HG02938 (cell line): Measurements from ENCODE around the gene IL17REL.

ENCODE experiments used
- ATAC-seq: cut with Tn5 transposase; IDR thresholded peaks from one replicate; pipeline ENCODE4 v1.9.1; 2021; ENCODE audit warnings: mild to moderate bottlenecking, moderate library complexity; ENCODE audit not compliant: unreplicated experiment

Gene IL17REL

GRCh38 chr22:50027639-50028537 lies 15.3 kb upstream of the IL17REL start:
- ATAC-seq = no peak

- no peak for ATAC-seq
These were observed 13.4 kb upstream of the IL17REL start for GRCh38 chr22:50025993-50026392.

- ATAC-seq = no peak
These were observed 9.7 kb upstream of the IL17REL start for GRCh38 chr22:50022171-50022819.

- ATAC-seq = no peak
These were observed 8.0 kb upstream of the IL17REL start for GRCh38 chr22:50020606-50021005.

- no peak for ATAC-seq
These were observed 6.8 kb upstream of the IL17REL start for GRCh38 chr22:50019316-50019715.

- ATAC-seq = no peak
These were observed 6.2 kb upstream of the IL17REL start for GRCh38 chr22:50018608-50019285.

GRCh38 chr22:50017701-50018224 lies 5.2 kb upstream of the IL17REL start:
- no peak for ATAC-seq

- ATAC-seq = no peak
These were observed 4.6 kb upstream of the IL17REL start for GRCh38 chr22:50016988-50017700.

GRCh38 chr22:50016308-50016987 lies 3.9 kb upstream of the IL17REL start:
- ATAC-seq = no peak

GRCh38 chr22:50015451-50016307 lies 3.1 kb upstream of the IL17REL start:
- no peak for ATAC-seq

GRCh38 chr22:50014655-50015401 lies 2.3 kb upstream of the IL17REL start:
- no peak for ATAC-seq

GRCh38 chr22:50014053-50014501 lies 1.5 kb upstream of the IL17REL start:
- ATAC-seq = no peak

- ATAC-seq = no peak
These were observed 936 bp downstream of the IL17REL start for GRCh38 chr22:50011447-50012210.

- no peak for ATAC-seq
These were observed 1.7 kb downstream of the IL17REL start for GRCh38 chr22:50010676-50011446.

- no peak for ATAC-seq
These were observed 2.5 kb downstream of the IL17REL start for GRCh38 chr22:50009765-50010675.

- ATAC-seq = no peak
These were observed 3.3 kb downstream of the IL17REL start for GRCh38 chr22:50009251-50009650.
